Measurements from ENCODE around the gene CHKB.
A peak's percentile ranks its signal among the peaks of the same experiment; 100 is the strongest.

Gene CHKB

GRCh38 chr22:50530877-50531545, 51.6 kb downstream of the CHKB start:
- peak; percentile 66 to 83 (median 71) for DNase-seq (ENCODE audit: low read depth in 3 of 3)

- no peak for DNase-seq (ENCODE audit: low read depth in 3 of 3)
Measured at GRCh38 chr22:50530580-50530876, 52.1 kb downstream of the CHKB start.

- DNase-seq (ENCODE audit: low read depth in 3 of 3), result peak in 1 of 3 donors; percentile 47
Measured at GRCh38 chr22:50529897-50530579, 52.6 kb downstream of the CHKB start, which contains the start of gene TYMP. TYMP (minus strand) TSS chr22:50530012; CDS start chr22:50529709, 303 bp downstream.

GRCh38 chr22:50529416-50529896, 53.2 kb downstream of the CHKB start:
- DNase-seq (ENCODE audit: low read depth in 3 of 3), result no peak
